IMR-90 (cell line): ENCODE measurements around the gene SLC31A1.

Experiments used
- BHLHE40 ChIP-seq: fragments of 150-350 bp; IDR thresholded peaks from 2 replicates; pipeline ENCODE4 v1.6.1; 2016; ENCODE audit warnings: mild to moderate bottlenecking, low read depth, low read length
- CHD1 ChIP-seq: IDR thresholded peaks from 2 replicates; pipeline ENCODE4 v1.6.1; 2012; ENCODE audit warnings: low read depth, low read length, improper control_type of control experiment
- MAFK ChIP-seq: IDR thresholded peaks from 2 replicates; pipeline ENCODE4 v1.6.1; 2012; ENCODE audit warnings: low read depth, low read length, improper control_type of control experiment
- POLR2A ChIP-seq: IDR thresholded peaks from 2 replicates; pipeline ENCODE4 v1.6.1; 2012; ENCODE audit warnings: mild to moderate bottlenecking, low read depth, low read length
- RAD21 ChIP-seq: IDR thresholded peaks from 2 replicates; pipeline ENCODE4 v1.6.1; 2012; ENCODE audit warnings: low read length, improper control_type of control experiment
- RCOR1 ChIP-seq: IDR thresholded peaks from 2 replicates; pipeline ENCODE4 v1.6.1; 2012; ENCODE audit warnings: mild to moderate bottlenecking, low read length, improper control_type of control experiment; ENCODE audit not compliant: insufficient replicate concordance
- RFX5 ChIP-seq: IDR thresholded peaks from 2 replicates; pipeline ENCODE4 v1.8.0; 2012; ENCODE audit warnings: low read depth, mild to moderate bottlenecking, low read length, moderate library complexity
- TF ChIP-seq, protein P1 (sequence below): conservative IDR thresholded peaks from 2 replicates; pipeline ENCODE4 v1.5.1; 2012; ENCODE audit warnings: mild to moderate bottlenecking, low read depth, low read length, improper control_type of control experiment
- TF ChIP-seq, protein P2 (sequence below): fragments of 150-350 bp; IDR thresholded peaks from 2 replicates; pipeline ENCODE4 v1.6.1; 2017; ENCODE audit warnings: mild to moderate bottlenecking, antibody characterized with exemption, low read length, low read depth

DNA sequence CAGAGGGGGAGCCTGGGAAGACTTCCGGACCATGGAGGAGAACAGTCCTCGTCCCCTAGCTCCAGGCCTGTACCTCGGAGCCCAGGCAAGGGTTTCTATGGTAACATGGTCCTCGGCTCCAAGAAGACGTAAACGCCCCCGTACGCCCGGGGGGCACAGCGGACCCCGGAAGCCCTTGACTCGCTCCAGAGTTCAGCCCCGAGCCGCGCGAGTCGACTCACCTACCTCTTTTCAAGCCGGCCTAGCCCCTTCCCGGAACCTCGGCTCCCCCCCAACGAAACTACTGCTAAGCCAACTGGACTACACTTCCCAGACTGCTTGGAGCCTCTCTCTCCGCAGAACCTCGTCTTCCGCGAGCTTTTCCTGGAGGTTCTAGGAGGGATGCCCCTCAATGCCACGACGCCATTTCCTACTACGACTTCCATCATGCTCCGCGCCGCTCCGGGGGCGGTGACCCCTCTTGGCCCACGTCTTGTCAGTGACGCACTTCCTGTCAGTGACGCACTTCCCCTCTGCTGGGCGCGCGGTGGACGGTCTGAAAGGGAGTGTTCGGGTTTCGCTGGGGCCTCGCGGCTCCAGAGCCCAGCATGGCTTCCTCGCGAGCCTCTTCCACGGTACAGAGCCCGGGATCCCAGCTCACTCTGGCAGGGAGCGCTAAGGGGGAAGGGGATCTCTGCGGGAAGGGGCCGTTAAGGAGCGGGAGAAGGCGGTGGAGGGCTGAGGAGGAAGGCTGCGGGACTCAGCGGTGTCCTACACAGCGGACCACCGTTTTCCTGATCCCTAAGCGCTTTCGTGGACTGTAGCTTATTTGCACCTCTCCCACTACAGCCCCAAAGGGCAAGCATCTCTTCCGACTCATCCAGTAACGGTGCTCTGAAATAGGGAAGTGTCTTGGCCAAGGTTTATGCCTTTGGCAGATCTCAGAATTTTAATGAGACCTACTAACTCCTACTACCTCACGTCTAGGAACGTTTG, 54.1 kb downstream of the SLC31A1 start, which contains the start of the genes CDC26 and PRPF4:
- no peak for TF ChIP-seq RCOR1
- peak; percentile 97 for TF ChIP-seq POLR2A
- TF ChIP-seq, protein P1, sequence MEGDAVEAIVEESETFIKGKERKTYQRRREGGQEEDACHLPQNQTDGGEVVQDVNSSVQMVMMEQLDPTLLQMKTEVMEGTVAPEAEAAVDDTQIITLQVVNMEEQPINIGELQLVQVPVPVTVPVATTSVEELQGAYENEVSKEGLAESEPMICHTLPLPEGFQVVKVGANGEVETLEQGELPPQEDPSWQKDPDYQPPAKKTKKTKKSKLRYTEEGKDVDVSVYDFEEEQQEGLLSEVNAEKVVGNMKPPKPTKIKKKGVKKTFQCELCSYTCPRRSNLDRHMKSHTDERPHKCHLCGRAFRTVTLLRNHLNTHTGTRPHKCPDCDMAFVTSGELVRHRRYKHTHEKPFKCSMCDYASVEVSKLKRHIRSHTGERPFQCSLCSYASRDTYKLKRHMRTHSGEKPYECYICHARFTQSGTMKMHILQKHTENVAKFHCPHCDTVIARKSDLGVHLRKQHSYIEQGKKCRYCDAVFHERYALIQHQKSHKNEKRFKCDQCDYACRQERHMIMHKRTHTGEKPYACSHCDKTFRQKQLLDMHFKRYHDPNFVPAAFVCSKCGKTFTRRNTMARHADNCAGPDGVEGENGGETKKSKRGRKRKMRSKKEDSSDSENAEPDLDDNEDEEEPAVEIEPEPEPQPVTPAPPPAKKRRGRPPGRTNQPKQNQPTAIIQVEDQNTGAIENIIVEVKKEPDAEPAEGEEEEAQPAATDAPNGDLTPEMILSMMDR, result no peak
- no peak for TF ChIP-seq RAD21
- TF ChIP-seq MAFK, result no peak
- TF ChIP-seq RFX5, result no peak
- TF ChIP-seq, protein P2, sequence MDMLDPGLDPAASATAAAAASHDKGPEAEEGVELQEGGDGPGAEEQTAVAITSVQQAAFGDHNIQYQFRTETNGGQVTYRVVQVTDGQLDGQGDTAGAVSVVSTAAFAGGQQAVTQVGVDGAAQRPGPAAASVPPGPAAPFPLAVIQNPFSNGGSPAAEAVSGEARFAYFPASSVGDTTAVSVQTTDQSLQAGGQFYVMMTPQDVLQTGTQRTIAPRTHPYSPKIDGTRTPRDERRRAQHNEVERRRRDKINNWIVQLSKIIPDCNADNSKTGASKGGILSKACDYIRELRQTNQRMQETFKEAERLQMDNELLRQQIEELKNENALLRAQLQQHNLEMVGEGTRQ, result no peak
- TF ChIP-seq BHLHE40, result peak; percentile 66; the same call in 1 of the 2 replicates
- TF ChIP-seq CHD1, result no peak; the same call in 1 of the 2 replicates
